Erythroblast (primary cell): ENCODE data around the gene DDIT3.
A peak's percentile ranks its signal among the peaks of the same experiment; 100 is the strongest.

ENCODE experiments used
- GATA1 ChIP-seq: IDR thresholded peaks from 2 replicates; pipeline ENCODE4 v1.6.1; 2011; ENCODE audit warnings: low read depth, mild to moderate bottlenecking, control low read depth, low read length, moderate library complexity
- POLR2A ChIP-seq: IDR thresholded peaks from 2 replicates; pipeline ENCODE4 v1.6.1; 2011; ENCODE audit warnings: mild to moderate bottlenecking, low read length

DNA sequence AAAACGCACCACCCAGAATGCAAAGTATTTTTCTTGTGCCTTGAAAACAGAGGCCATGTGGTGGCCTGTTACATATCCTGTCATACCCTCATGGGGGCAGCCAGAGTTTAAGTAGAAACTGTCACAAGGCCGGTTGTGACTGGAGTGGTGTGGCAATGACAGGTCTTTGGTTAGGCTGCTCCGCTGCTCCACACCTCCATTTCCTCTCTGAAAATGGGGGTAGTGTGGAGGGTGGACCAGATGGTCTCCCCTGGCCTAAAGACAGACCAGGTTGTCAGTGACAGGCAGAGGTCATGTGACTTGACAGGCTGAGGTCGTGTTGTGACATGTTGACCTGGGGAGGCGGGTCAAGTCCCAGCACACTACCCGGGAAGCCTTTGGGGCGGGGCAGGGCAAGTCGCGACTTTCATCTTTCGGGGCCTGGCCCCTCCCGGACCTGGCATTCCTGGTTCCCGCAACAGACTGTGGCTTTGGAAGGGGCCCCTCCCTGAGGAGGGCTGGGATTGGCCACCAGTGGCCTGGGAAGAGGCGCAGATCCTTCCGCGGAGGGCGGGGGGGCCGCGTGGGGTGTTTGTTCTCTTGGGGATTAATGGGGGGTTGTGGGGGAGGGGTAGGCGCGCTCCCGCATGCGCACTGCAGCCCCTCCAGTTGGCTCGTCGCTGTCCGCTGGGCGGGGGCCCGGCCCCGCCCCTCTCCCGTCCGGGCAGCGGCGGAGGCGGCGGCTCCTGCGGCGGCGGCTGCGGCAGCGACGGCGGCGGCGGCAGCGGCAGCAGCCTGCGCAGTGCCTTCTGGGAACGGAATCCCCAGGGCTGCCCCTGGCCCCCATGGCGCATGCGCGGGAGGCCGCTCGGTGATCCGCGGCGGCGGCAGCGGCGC is 1.9 kb upstream of the DDIT3 start, which contains the start of gene MBD6:
- TF ChIP-seq POLR2A = peak; percentile 83
- no peak for TF ChIP-seq GATA1
